ENCODE measurements around the gene CCDC159. TPM values are rescaled to one million over a fixed set of nuclear protein-coding genes. Genes with fewer than 3 reads are reported as not detected.

The CCDC159 gene
- polyA plus RNA-seq, 1 experiment: 21.4 TPM

GRCh38 chr19:11363881-11364280 lies 17.6 kb downstream of the CCDC159 start:
- CTCF ChIA-PET: no interaction called here

GRCh38 chr19:11364296-11364904 lies 18.1 kb downstream of the CCDC159 start:
- no peak for DNase-seq (ENCODE audit: low read depth)
- ChIA-PET POLR2A (no interaction called here), CTCF (no interaction called here)
- no peak for TF ChIP-seq CTCF (IDR thresholded peaks at IDR 0.05; ENCODE audit: insufficient read depth, low read depth, low read length)
- no peaks in the 10 kb centered on the region for H3K27me3 ChIP-seq (ENCODE audit: control insufficient read depth, insufficient read depth, low read length)
- peaks cover 27% of the 10 kb centered on the region for H3K36me3 ChIP-seq (ENCODE audit: control insufficient read depth, insufficient read depth, low read length)
- no peak overlapping the region for H3K4me3 ChIP-seq (ENCODE audit: low read depth, low read length)

More at GRCh38 chr19:11363881-11364280, 17.6 kb downstream of the CCDC159 start:
- no peak overlapping the region for H3K4me3 ChIP-seq (ENCODE audit: low read depth, low read length)
- POLR2A ChIA-PET: no interaction called here
- TF ChIP-seq CTCF (IDR thresholded peaks at IDR 0.05; ENCODE audit: insufficient read depth, low read depth, low read length): no peak
- DNase-seq (ENCODE audit: low read depth): no peak
- no peaks in the 10 kb centered on the region for H3K27me3 ChIP-seq (ENCODE audit: control insufficient read depth, insufficient read depth, low read length)
- peaks cover 28% of the 10 kb centered on the region for H3K36me3 ChIP-seq (ENCODE audit: control insufficient read depth, insufficient read depth, low read length)

GRCh38 chr19:11364935-11365334 lies 18.6 kb downstream of the CCDC159 start:
- DNase-seq (ENCODE audit: low read depth): no peak
- Histone ChIP-seq H3K4me3 (ENCODE audit: low read depth, low read length) (no peak overlapping the region), H3K36me3 (ENCODE audit: control insufficient read depth, insufficient read depth, low read length) (peaks cover 23% of the 10 kb centered on the region), H3K27me3 (ENCODE audit: control insufficient read depth, insufficient read depth, low read length) (no peaks in the 10 kb centered on the region)
- POLR2A ChIA-PET: no interaction called here
- CTCF ChIA-PET: no interaction called here
- TF ChIP-seq CTCF (IDR thresholded peaks at IDR 0.05; ENCODE audit: insufficient read depth, low read depth, low read length): no peak

GRCh38 chr19:11365557-11366117 lies 19.3 kb downstream of the CCDC159 start:
- no peak for TF ChIP-seq CTCF (IDR thresholded peaks at IDR 0.05; ENCODE audit: insufficient read depth, low read depth, low read length)
- Histone ChIP-seq H3K36me3 (ENCODE audit: control insufficient read depth, insufficient read depth, low read length) (peaks cover 23% of the 10 kb centered on the region), H3K4me3 (ENCODE audit: low read depth, low read length) (no peak overlapping the region), H3K27me3 (ENCODE audit: control insufficient read depth, insufficient read depth, low read length) (no peaks in the 10 kb centered on the region)
- ChIA-PET CTCF (interaction anchor here (0.7 to 1.4 kb wide), 3 partner anchors 17 to 72 kb away, joined by 3 to 4 read pairs (median 3); no protein-coding TSS in a partner anchor), POLR2A (no interaction called here)
- DNase-seq (ENCODE audit: low read depth): no peak

- CTCF ChIA-PET: interaction anchor here (1.2 kb wide), 1 partner anchor 10 kb away, joined by 3 read pairs; no protein-coding TSS in a partner anchor
- no peak for TF ChIP-seq CTCF (IDR thresholded peaks at IDR 0.05; ENCODE audit: insufficient read depth, low read depth, low read length)
- Histone ChIP-seq H3K36me3 (ENCODE audit: control insufficient read depth, insufficient read depth, low read length) (peaks cover 11% of the 10 kb centered on the region; the same call in 1 of the 2 replicates), H3K27me3 (ENCODE audit: control insufficient read depth, insufficient read depth, low read length) (no peaks in the 10 kb centered on the region), H3K4me3 (ENCODE audit: low read depth, low read length) (no peak overlapping the region)
- POLR2A ChIA-PET: no interaction called here
- DNase-seq (ENCODE audit: low read depth): no peak
Measured at GRCh38 chr19:11367528-11367927, 21.2 kb downstream of the CCDC159 start.
